Heart right ventricle (tissue), 16 donors: ENCODE data around the gene KPNA1. TPM values are rescaled to one million over a fixed set of nuclear protein-coding genes. Genes with fewer than 3 reads are reported as not detected.
"Not testable (repeated sequence)": the region's sequence is repeated elsewhere in the genome, so short reads cannot be mapped to it uniquely, and the experiment has no call there.

Experiments
- ATAC-seq, 8 donors: fragments of 200-7000 bp; cut with Tn5 transposase; one replicate each; pipeline ENCODE4 v1.9.1; 2020; ENCODE audit warnings: mild to moderate bottlenecking in 8 of 8, moderate library complexity in 8 of 8, moderate number of reproducible peaks in 1 of 8
- DNase-seq, 2 donors: peaks; one replicate each; pipeline ENCODE4 v3.0.0-alpha.2; 2020
- H3K27ac ChIP-seq, 10 donors: fragments of 200-600 bp; sonication (generic) in 2 of 10; one replicate each; pipeline versions ENCODE4 v1.5.0 to v1.8.0; 2020 to 2022; ENCODE audit warnings: mild to moderate bottlenecking in 3 of 10
- H3K27me3 ChIP-seq, 7 donors: fragments of 200-600 bp; one replicate each; pipeline ENCODE4 v1.8.0; 2021 to 2022; ENCODE audit warnings: mild to moderate bottlenecking in 2 of 7
- H3K36me3 ChIP-seq, 9 donors: fragments of 200-600 bp; sonication (generic) in 1 of 9; one replicate each; pipeline versions ENCODE4 v1.5.0 to v1.8.0; 2020 to 2022; ENCODE audit warnings: mild to moderate bottlenecking in 2 of 9
- H3K4me1 ChIP-seq, 9 donors: fragments of 200-600 bp; sonication (generic) in 1 of 9; one replicate each; pipeline versions ENCODE4 v1.5.0 to v1.8.0; 2020 to 2022; ENCODE audit warnings: mild to moderate bottlenecking in 4 of 9
- H3K4me3 ChIP-seq, 10 donors: fragments of 200-600 bp; sonication (generic) in 2 of 10; one replicate each; pipeline versions ENCODE4 v1.5.0 to v1.8.0; 2020 to 2022; ENCODE audit warnings: mild to moderate bottlenecking in 7 of 10, moderate library complexity in 2 of 10
- H3K9me3 ChIP-seq, 11 donors: fragments of 200-600 bp in 10 of 11; sonication (generic) in 2 of 11; one replicate each; pipeline versions ENCODE4 v1.5.0 to v1.8.0; 2013 to 2022; ENCODE audit warnings: mild to moderate bottlenecking in 2 of 11, control low read depth in 1 of 11, moderate library complexity in 1 of 11
- CTCF ChIP-seq, 9 donors: fragments of 200-600 bp; sonication (generic) in 2 of 9; IDR thresholded peaks; one replicate each; pipeline versions ENCODE4 v1.5.0 to v1.8.0; 2021 to 2022; ENCODE audit warnings: antibody characterized with exemption in 9 of 9, mild to moderate bottlenecking in 5 of 9, moderate library complexity in 1 of 9
- WGBS, 2 donors: extraction: QIAGEN DNeasy Blood & Tissue Kit; methylation state at CpG; one replicate each; pipeline ENCODE4 v1.1.7; 2013; ENCODE audit warnings: inconsistent platforms in 1 of 2; 5-methylcytosine and 5-hydroxymethylcytosine counted together
- intact Hi-C, 10 donors: fragments of 100-400 bp; cut with DNase I; formaldehyde crosslinking; loops; one replicate each; pipeline versions ENCODE4 v1.11.1 to v1.14.2; 2022
- polyA plus RNA-seq, 2 donors: library from polyadenylated mRNA; stranded (reverse); fragments of 200-250 nt; gene quantifications; one replicate each; pipeline ENCODE4 v1.2.3, GENCODE V29; 2013
- total RNA-seq, 10 donors: library from RNA; stranded (reverse); fragmentation: NEBNext Ultra II Directional in 3 of 10; extraction: Animal tissue kit (Norgen Biotek cat#: 25700) in 3 of 10; gene quantifications; one replicate each; pipeline versions ENCODE4 v1.2.1 to v1.2.4, GENCODE V29; 2021 to 2023
- donor health status: Arrhythmogenic right ventricular cardiomyopathy.
- donor health status: ischemic (EF 13 %, LVEDD 7.1; RV severe dilation, severe dysfunction).
- donor health status: healthy with polysubstance abuse.
- donor health status: DM: no; HTN: yes; CAD: no.
- donor health status: DM: no; HTN: no; CAD: no.
- donor health status: ischemic (EF 25% LVEDD 6.9; RV normal size, moderate dysfunction).
- donor health status: ischemic (EF 25% LVEDD 5.7; RV mildly dilated, moderate dysfunction).
- donor health status: healthy.
- donor health status: DM: yes; HTN: yes; CAD: no.
- donor health status: Ischemic cardiomyopathy.
- donor health status: ischemic (EF 35%, LVEDD 5.7; RV mildly dilated, moderate dysfunction).
- donor health status: nonischemic (EF 11% LVEDD 7.7; RV severe dilation, severe dysfunction).
- donor health status: DM: yes; HTN: yes; CAD: no.
- donor health status: PGD.
- donor health status: ischemic (EF 29% LVEDD 5.4; RV normal size, mild dysfunction).
- donor health status: nonischemic (EF 23%, LVEDD 6.1; RV moderate dilation, normal function).

The KPNA1 gene
- total and polyA plus RNA-seq, 12 donors, result 14.5 to 121 (median 84.1) TPM

DNA sequence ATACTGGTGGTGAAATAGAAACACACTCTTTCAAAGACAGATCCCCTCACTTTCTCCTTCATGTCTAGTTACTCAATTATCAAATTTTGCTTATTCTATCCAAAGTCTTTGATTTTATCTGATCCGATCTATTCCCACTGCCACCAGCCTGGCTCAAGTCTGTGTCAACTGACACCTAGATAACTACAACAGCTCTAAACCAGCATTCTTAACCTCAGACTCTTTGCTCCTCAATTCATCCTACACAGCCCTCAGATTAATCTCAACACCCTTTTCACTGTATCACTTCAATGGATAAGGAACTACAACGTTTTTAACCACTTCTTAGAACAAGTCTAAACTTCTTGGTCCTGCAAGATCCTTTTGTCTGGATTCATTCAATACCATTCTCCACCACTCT, 9.1 kb downstream of the KPNA1 start:
- Histone ChIP-seq H3K4me1 (peaks cover 4 to 61% (median 39%) of the 10 kb centered on the region in 9 donors), H3K36me3 (no peaks in the 10 kb centered on the region), H3K27ac (no peak overlapping the region), H3K4me3 (no peak overlapping the region), H3K9me3 (peaks cover 0 to 13% (median 0%) of the 10 kb centered on the region in 11 donors), H3K27me3 (no peaks in the 10 kb centered on the region)
- ATAC-seq (no peak), DNase-seq (no peak)
- 50 to 55% methylated on average over 2 of the region's 2 CpGs for WGBS, 2 donors
- intact Hi-C loops, result no loop called here
- no peak for TF ChIP-seq CTCF (IDR thresholded peaks at IDR 0.05)

- peaks cover 4 to 70% (median 41%) of the 10 kb centered on the region in 9 donors for H3K4me1 ChIP-seq
Observed at GRCh38 chr3:122502941-122503340, 11.8 kb downstream of the KPNA1 start.

DNA sequence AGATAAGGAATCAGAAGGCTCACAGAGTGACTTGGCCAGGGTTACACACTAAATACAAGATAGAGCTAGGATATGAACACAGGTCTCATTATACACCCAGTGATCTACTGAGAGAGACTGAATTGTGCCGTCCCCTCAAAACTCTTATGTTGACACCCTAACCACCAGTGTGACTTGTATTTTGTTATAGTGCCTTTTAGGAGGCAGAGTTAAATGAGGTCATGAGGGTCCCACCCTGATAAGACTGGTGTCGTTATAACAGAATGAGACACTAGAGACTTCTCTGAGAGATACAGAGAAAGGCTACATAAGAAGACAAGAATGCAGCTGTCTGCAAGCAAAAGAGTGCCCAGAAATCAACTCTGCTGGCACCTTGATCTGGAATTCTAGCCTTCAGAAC, 12.6 kb downstream of the KPNA1 start:
- H3K9me3 ChIP-seq, result no peaks in the 10 kb centered on the region
- 41% methylated on average over 2 of the region's 2 CpGs for WGBS, 2 donors
- H3K27me3 ChIP-seq, result no peaks in the 10 kb centered on the region
- H3K4me3 ChIP-seq, result no peak overlapping the region
- no peak overlapping the region for H3K27ac ChIP-seq
- TF ChIP-seq CTCF (IDR thresholded peaks at IDR 0.05), result no peak
- H3K36me3 ChIP-seq, result no peaks in the 10 kb centered on the region
- intact Hi-C loops, result loop anchor here in 1 of 10 donors (5.0 kb wide), 1 partner anchor 40 kb away; no protein-coding TSS in a partner anchor
- ATAC-seq (peak in 7 of 8 donors; percentile 27 to 86 (median 52)), DNase-seq (no peak)
- H3K4me1 ChIP-seq, result peaks cover 4 to 77% (median 40%) of the 10 kb centered on the region in 9 donors

More at GRCh38 chr3:122502941-122503340, 11.8 kb downstream of the KPNA1 start:
- no peak overlapping the region for H3K27ac ChIP-seq
- no peaks in the 10 kb centered on the region for H3K9me3 ChIP-seq
- H3K27me3 ChIP-seq, result no peaks in the 10 kb centered on the region
- H3K36me3 ChIP-seq, result no peaks in the 10 kb centered on the region
- no peak for TF ChIP-seq CTCF (IDR thresholded peaks at IDR 0.05)
- 89 to 92% methylated on average over 2 of the region's 2 CpGs for WGBS, 2 donors
- no peak overlapping the region for H3K4me3 ChIP-seq
- DNase-seq, result no peak
- no peak for ATAC-seq
- intact Hi-C loops, result loop anchor here in 1 of 10 donors (5.0 kb wide), 1 partner anchor 41 kb away; no protein-coding TSS in a partner anchor

GRCh38 chr3:122500964-122501363, 13.8 kb downstream of the KPNA1 start:
- intact Hi-C loops, result loop anchor here in 1 of 10 donors (5.0 kb wide), 1 partner anchor 39 kb away; no protein-coding TSS in a partner anchor
- not testable (repeated sequence) for ATAC-seq, H3K27ac ChIP-seq, DNase-seq, H3K27me3 ChIP-seq, H3K4me3 ChIP-seq, H3K36me3 ChIP-seq, H3K9me3 ChIP-seq
- peaks cover 4 to 69% (median 40%) of the 10 kb centered on the region in 9 donors for H3K4me1 ChIP-seq
- WGBS, 2 donors, result 91% methylated on average over 6 of the region's 6 CpGs

DNA sequence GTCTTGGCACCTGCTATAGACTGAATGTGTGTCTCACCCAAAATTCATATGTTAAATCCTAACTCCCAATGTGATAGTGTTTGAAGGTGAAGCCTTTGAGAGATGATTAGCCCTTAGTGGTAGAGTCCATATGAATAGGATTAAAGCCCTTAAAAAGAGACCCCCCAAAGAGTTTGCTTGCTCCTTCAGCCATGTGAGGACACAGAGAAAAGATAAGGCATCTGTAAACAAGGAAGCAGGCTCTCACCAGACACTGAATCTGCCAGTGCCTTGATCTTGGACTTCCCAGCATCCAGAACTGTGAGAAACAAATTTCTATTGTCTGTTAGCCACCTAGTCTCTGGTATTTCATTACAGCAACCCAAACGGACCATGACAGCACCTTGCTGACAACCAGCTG, 16.6 kb downstream of the KPNA1 start:
- Histone ChIP-seq H3K9me3 (no peaks in the 10 kb centered on the region), H3K27me3 (no peaks in the 10 kb centered on the region), H3K4me1 (peaks cover 4 to 50% (median 29%) of the 10 kb centered on the region in 9 donors), H3K4me3 (no peak overlapping the region), H3K36me3 (peaks cover 0 to 35% (median 0%) of the 10 kb centered on the region in 9 donors), H3K27ac (peak overlapping the region in 1 of 10 donors; percentile 37)
- TF ChIP-seq CTCF (IDR thresholded peaks at IDR 0.05), result no peak
- no peak for ATAC-seq
- DNase-seq, result no peak
- intact Hi-C loops, result no loop called here
- 60 to 73% methylated on average over 1 of the region's 1 CpG for WGBS, 2 donors
